Fibroblast of skin of right quadriceps (primary cell): ENCODE results near the gene OGFOD1.
"Not testable (repeated sequence)": the region's sequence is repeated elsewhere in the genome, so short reads cannot be mapped to it uniquely, and the experiment has no call there.

Experiments
- DNase-seq: peaks from one replicate; pipeline ENCODE4 v3.0.0-alpha.2; 2013

Gene OGFOD1

GRCh38 chr16:56481468-56482122 is 30.2 kb downstream of the OGFOD1 start:
- no peak for DNase-seq

GRCh38 chr16:56482683-56483236 is 31.4 kb downstream of the OGFOD1 start:
- no peak for DNase-seq

GRCh38 chr16:56483394-56483793 is 32.0 kb downstream of the OGFOD1 start:
- DNase-seq = no peak

GRCh38 chr16:56488035-56488434 is 36.7 kb downstream of the OGFOD1 start:
- DNase-seq = no peak

GRCh38 chr16:56488868-56489267 is 37.5 kb downstream of the OGFOD1 start:
- not testable (repeated sequence) for DNase-seq

- no peak for DNase-seq
These were observed 40.4 kb downstream of the OGFOD1 start for GRCh38 chr16:56491657-56492261.

GRCh38 chr16:56493126-56493525 is 41.8 kb downstream of the OGFOD1 start:
- no peak for DNase-seq

- no peak for DNase-seq
These were observed 42.5 kb downstream of the OGFOD1 start for GRCh38 chr16:56493815-56494214.

GRCh38 chr16:56505181-56505580 is 53.8 kb downstream of the OGFOD1 start:
- no peak for DNase-seq

GRCh38 chr16:56506941-56507340 is 55.6 kb downstream of the OGFOD1 start:
- peak; percentile 68 for DNase-seq

GRCh38 chr16:56510544-56510943 is 59.2 kb downstream of the OGFOD1 start:
- DNase-seq = no peak

- DNase-seq = no peak
These were observed 60.7 kb downstream of the OGFOD1 start for GRCh38 chr16:56512025-56512424.

GRCh38 chr16:56513091-56513490 is 61.7 kb downstream of the OGFOD1 start:
- DNase-seq = no peak

GRCh38 chr16:56513972-56514371 is 62.6 kb downstream of the OGFOD1 start:
- peak; percentile 65 for DNase-seq

- DNase-seq = no peak
These were observed 63.5 kb downstream of the OGFOD1 start for GRCh38 chr16:56514845-56515244.

- no peak for DNase-seq
These were observed 64.3 kb downstream of the OGFOD1 start for GRCh38 chr16:56515665-56516064.

- DNase-seq = no peak
These were observed 65.9 kb downstream of the OGFOD1 start for GRCh38 chr16:56517206-56517605.

- no peak for DNase-seq
These were observed 67.1 kb downstream of the OGFOD1 start for GRCh38 chr16:56518425-56518824.

- peak; percentile 83 for DNase-seq
These were observed 68.3 kb downstream of the OGFOD1 start, which contains the start of gene BBS2 for GRCh38 chr16:56519459-56520250. Gene BBS2, minus strand, starts transcription at chr16:56520024. Its CDS starts 162 bp downstream, at chr16:56519862.

- DNase-seq = no peak
These were observed 68.9 kb downstream of the OGFOD1 start for GRCh38 chr16:56520251-56520577.

GRCh38 chr16:56525236-56525635 is 73.9 kb downstream of the OGFOD1 start:
- peak; percentile 86 for DNase-seq
